HepG2 (cell line): ENCODE data around the gene NKD1. TPM values are rescaled to one million over a fixed set of nuclear protein-coding genes. Genes with fewer than 3 reads are reported as not detected.

Experiments used
- AFF4 ChIP-seq: sonication (generic); formaldehyde crosslinking; IDR thresholded peaks from 2 replicates; pipeline ENCODE4 v1.4.0; 2020; ENCODE audit warnings: missing genetic modification reagents
- CEBPB ChIP-seq: IDR thresholded peaks from 2 replicates; pipeline ENCODE4 v1.6.1; 2011; ENCODE audit warnings: low read depth, low read length, improper control_type of control experiment, borderline replicate concordance
- DNMT1 ChIP-seq: sonication (generic); formaldehyde crosslinking; IDR thresholded peaks from 2 replicates; pipeline ENCODE4 v1.5.1; 2020; ENCODE audit warnings: mild to moderate bottlenecking, missing genetic modification reagents
- EHMT2 ChIP-seq: fragments of 200-600 bp; sonication (generic); IDR thresholded peaks from 2 replicates; pipeline ENCODE4 v1.7.0; 2017; ENCODE audit warnings: antibody characterized with exemption, low read depth, low read length, borderline replicate concordance
- HDAC6 ChIP-seq: fragments of 200-600 bp; sonication (generic); IDR thresholded peaks from 2 replicates; pipeline ENCODE4 v1.7.0; 2017; ENCODE audit warnings: mild to moderate bottlenecking, antibody characterized with exemption, low read length, low read depth
- HNF4A ChIP-seq: sonication (generic); formaldehyde crosslinking; IDR thresholded peaks from 2 replicates; pipeline ENCODE4 v1.4.0; 2020; ENCODE audit warnings: missing genetic modification reagents
- HNRNPL ChIP-seq: fragments of 200-400 bp; formaldehyde crosslinking; IDR thresholded peaks from 2 replicates; pipeline ENCODE4 v1.6.1; 2017; ENCODE audit warnings: mild to moderate bottlenecking, low read depth, low read length
- KDM6A ChIP-seq: IDR thresholded peaks from 2 replicates; pipeline ENCODE4 v1.6.1; 2016; ENCODE audit warnings: low read depth
- MAFF ChIP-seq: IDR thresholded peaks from 2 replicates; pipeline ENCODE4 v1.6.1; 2011; ENCODE audit warnings: low read depth, low read length, improper control_type of control experiment
- MAFK ChIP-seq, 2 experiments: IDR thresholded peaks in 1 of 2; conservative IDR thresholded peaks in 1 of 2; 2 replicates each; pipeline ENCODE4 v1.6.1; 2011; ENCODE audit warnings: improper control_type of control experiment in 2 of 2, low read length in 2 of 2
- MAX ChIP-seq: IDR thresholded peaks from 2 replicates; pipeline ENCODE4 v1.6.1; 2012; ENCODE audit warnings: inconsistent platforms
- MLLT10 ChIP-seq: sonication (generic); formaldehyde crosslinking; IDR thresholded peaks from 2 replicates; pipeline ENCODE4 v1.4.0; 2020; ENCODE audit warnings: missing genetic modification reagents
- PRMT3 ChIP-seq: sonication (generic); formaldehyde crosslinking; IDR thresholded peaks from 2 replicates; pipeline ENCODE4 v1.8.1; 2022; ENCODE audit warnings: low read depth, mild to moderate bottlenecking, moderate library complexity, missing genetic modification reagents, borderline replicate concordance
- RARG ChIP-seq: sonication (generic); formaldehyde crosslinking; IDR thresholded peaks from 2 replicates; pipeline ENCODE4 v1.4.0; 2020; ENCODE audit warnings: low read depth, mild to moderate bottlenecking, missing genetic modification reagents
- REXO4 ChIP-seq: sonication (generic); formaldehyde crosslinking; IDR thresholded peaks from 2 replicates; pipeline ENCODE4 v1.8.0; 2022; ENCODE audit warnings: missing genetic modification reagents, mild to moderate bottlenecking, borderline replicate concordance
- RFX1 ChIP-seq: fragments of 450-650 bp; IDR thresholded peaks from 2 replicates; pipeline ENCODE4 v1.6.1; 2017
- SNAPC5 ChIP-seq: sonication (generic); formaldehyde crosslinking; IDR thresholded peaks from 2 replicates; pipeline ENCODE4 v1.8.1; 2023; ENCODE audit warnings: mild to moderate bottlenecking, missing genetic modification reagents, borderline replicate concordance
- ZNF24 ChIP-seq: fragments of 450-650 bp; IDR thresholded peaks from 2 replicates; pipeline ENCODE4 v1.6.1; 2017; ENCODE audit warnings: antibody characterized with exemption, mild to moderate bottlenecking
- ZNF367 ChIP-seq: sonication (generic); formaldehyde crosslinking; IDR thresholded peaks from 2 replicates; pipeline ENCODE4 v1.4.0; 2020; ENCODE audit warnings: missing genetic modification reagents, borderline replicate concordance
- ZNF576 ChIP-seq: sonication (generic); formaldehyde crosslinking; IDR thresholded peaks from 2 replicates; pipeline ENCODE4 v1.4.0; 2020; ENCODE audit warnings: mild to moderate bottlenecking, missing genetic modification reagents
- ZNF766 ChIP-seq: sonication (generic); formaldehyde crosslinking; IDR thresholded peaks from 2 replicates; pipeline ENCODE4 v1.5.0; 2020; ENCODE audit warnings: missing genetic modification reagents, borderline replicate concordance
- ZNF780A ChIP-seq: sonication (generic); formaldehyde crosslinking; IDR thresholded peaks from 2 replicates; pipeline ENCODE4 v1.8.0; 2022; ENCODE audit warnings: mild to moderate bottlenecking, missing genetic modification reagents, moderate library complexity
- polyA plus RNA-seq, 8 experiments: library from polyadenylated mRNA; depleted of rRNA in 3 of 8; stranded (reverse) in 7 of 8; unstranded in 1 of 8; fragments of >200 nt; fragmentation: Illumina TruSeq in 4 of 8; extraction: Trizol in 4 of 8; gene quantifications; 2 replicates each; pipeline versions ENCODE4 v1.2.1 to v1.2.3, GENCODE V29; 2011 to 2016; ENCODE audit warnings: low read depth in 4 of 8, missing spikeins in 1 of 8, mixed read lengths in 1 of 8; ENCODE audit not compliant: insufficient read depth in 1 of 8
- total RNA-seq, 5 experiments: library from RNA; depleted of rRNA; stranded (reverse); fragments of >200 nt; fragmentation: Illumina TruSeq; extraction: Trizol; gene quantifications; 2 replicates each; pipeline ENCODE4 v1.2.3, GENCODE V29; 2016; ENCODE audit warnings: low read depth in 1 of 5

Gene NKD1
- total and polyA plus RNA-seq, 2 of the 13 experiments (the other 11 are each of a cell fraction or from before 2014, with no cell fraction given) = 70.4 to 121 TPM

- TF ChIP-seq AFF4 = peak; percentile 49; the same call in 1 of the 2 replicates
- peak; percentile 47; the same call in 1 of the 2 replicates for TF ChIP-seq MAX
- TF ChIP-seq HNF4A (CRISPR knock-in tag) = peak; percentile 91
- peak; percentile 76; the same call in 1 of the 2 replicates for TF ChIP-seq SNAPC5
- TF ChIP-seq ZNF576 (CRISPR knock-in tag) = no peak
- TF ChIP-seq ZNF367 (CRISPR knock-in tag) = no peak
- TF ChIP-seq RARG (CRISPR knock-in tag) = no peak
- TF ChIP-seq ZNF24 = 0 out of 2 replicates have a peak, but pooled peaks have one; percentile 8
- TF ChIP-seq ZNF766 (CRISPR knock-in tag) = no peak; the same call in 1 of the 2 replicates
- no peak; the same call in 1 of the 2 replicates for TF ChIP-seq PRMT3 (CRISPR knock-in tag)
- TF ChIP-seq HDAC6 = no peak
- TF ChIP-seq DNMT1 = no peak
- TF ChIP-seq MLLT10 (CRISPR knock-in tag) = no peak
- TF ChIP-seq EHMT2 = peak; percentile 79; the same call in 1 of the 2 replicates
- no peak for TF ChIP-seq MAFK (conservative IDR thresholded peaks at IDR 0.05 in 1 of 2, IDR thresholded peaks at IDR 0.05 in 1 of 2; ENCODE audit: low read length in 2 of 2)
- no peak for TF ChIP-seq REXO4 (CRISPR knock-in tag)
- TF ChIP-seq ZNF780A (CRISPR knock-in tag) = 0 out of 2 replicates have a peak, but pooled peaks have one; percentile 14
- TF ChIP-seq KDM6A = peak; percentile 95
- TF ChIP-seq CEBPB = no peak
- no peak for TF ChIP-seq MAFF
- TF ChIP-seq RFX1 = no peak
- peak; percentile 79 for TF ChIP-seq HNRNPL
Observed at GRCh38 chr16:50520451-50521245, 27.5 kb upstream of the NKD1 start (continued).
